Endothelial cell of hepatic sinusoid (primary cell): ENCODE data around the gene FBLIM1.
"Not testable (repeated sequence)": the region's sequence is repeated elsewhere in the genome, so short reads cannot be mapped to it uniquely, and the experiment has no call there.

ENCODE experiments used
- in situ Hi-C: cut with HindIII; loops from 2 replicates; pipeline ENCODE4 v1.10.0; 2017; ENCODE audit warnings: low sequenced_read_pairs

FBLIM1 gene

GRCh38 chr1:15804060-15804459 lies 45.5 kb downstream of the FBLIM1 start:
- in situ Hi-C loops: loop anchor here (5.0 kb wide), 2 partner anchors 73 to 263 kb away; no protein-coding TSS in a partner anchor

GRCh38 chr1:15807121-15807520 lies 48.5 kb downstream of the FBLIM1 start:
- in situ Hi-C loops: no loop called here

GRCh38 chr1:15807549-15807948 lies 49.0 kb downstream of the FBLIM1 start, which contains the start of gene UQCRHL:
UQCRHL (minus strand) TSS chr1:15807649; CDS start chr1:15807649, 0 bp downstream.
- in situ Hi-C loops: not testable (repeated sequence)

- in situ Hi-C loops: no loop called here
Observed at GRCh38 chr1:15808955-15809354, 50.4 kb downstream of the FBLIM1 start.

GRCh38 chr1:15810073-15810472 lies 51.5 kb downstream of the FBLIM1 start:
- in situ Hi-C loops: no loop called here

GRCh38 chr1:15816674-15817073 lies 58.1 kb downstream of the FBLIM1 start:
- in situ Hi-C loops: no loop called here

GRCh38 chr1:15820478-15820877 lies 61.9 kb downstream of the FBLIM1 start:
- in situ Hi-C loops: no loop called here

- in situ Hi-C loops: no loop called here
Observed at GRCh38 chr1:15825800-15826199, 67.2 kb downstream of the FBLIM1 start.

GRCh38 chr1:15826810-15827507 lies 68.4 kb downstream of the FBLIM1 start:
- in situ Hi-C loops: no loop called here

- in situ Hi-C loops: not testable (repeated sequence)
Observed at GRCh38 chr1:15827567-15827966, 69.0 kb downstream of the FBLIM1 start.

GRCh38 chr1:15828931-15829330 lies 70.3 kb downstream of the FBLIM1 start:
- in situ Hi-C loops: not testable (repeated sequence)

- in situ Hi-C loops: no loop called here
Observed at GRCh38 chr1:15830258-15830657, 71.7 kb downstream of the FBLIM1 start.

GRCh38 chr1:15833069-15833679 lies 74.6 kb downstream of the FBLIM1 start:
- in situ Hi-C loops: no loop called here

GRCh38 chr1:15833842-15834405 lies 75.3 kb downstream of the FBLIM1 start:
- in situ Hi-C loops: no loop called here

- in situ Hi-C loops: no loop called here
Observed at GRCh38 chr1:15834406-15835204, 76.0 kb downstream of the FBLIM1 start.

- in situ Hi-C loops: no loop called here
Observed at GRCh38 chr1:15835205-15835740, 76.7 kb downstream of the FBLIM1 start.

GRCh38 chr1:15835741-15836510 lies 77.3 kb downstream of the FBLIM1 start:
- in situ Hi-C loops: no loop called here
